ENCODE data around the gene ZBTB26. TPM values are rescaled to one million over a fixed set of nuclear protein-coding genes. Genes with fewer than 3 reads are reported as not detected.
"Not testable (repeated sequence)": the region's sequence is repeated elsewhere in the genome, so short reads cannot be mapped to it uniquely, and the experiment has no call there.

ZBTB26 gene
- total RNA-seq, 1 donor from 2014 or later: 10.6 TPM

DNA sequence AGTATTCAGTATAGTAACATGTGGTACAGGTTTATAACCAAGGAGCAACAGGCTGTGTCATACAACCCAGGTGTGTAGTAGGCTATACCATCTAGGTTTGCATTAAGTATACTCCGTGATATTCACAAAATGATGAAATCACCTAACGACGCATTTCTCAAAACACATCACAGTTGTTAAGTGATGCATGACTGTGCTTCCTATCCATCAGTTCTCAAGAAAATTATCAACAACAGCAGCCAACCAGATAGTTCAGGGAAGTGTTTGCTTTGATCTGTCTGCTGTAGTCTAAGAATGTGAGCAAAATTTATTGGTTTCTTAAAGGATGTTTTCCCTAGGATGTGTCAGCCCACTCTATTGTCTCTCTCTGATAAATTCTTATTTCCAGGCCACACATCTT, 7.4 kb downstream of the ZBTB26 start:
- no peak for DNase-seq

- no peak for DNase-seq
These were observed 8.6 kb downstream of the ZBTB26 start for GRCh38 chr9:122922713-122923112.

DNA sequence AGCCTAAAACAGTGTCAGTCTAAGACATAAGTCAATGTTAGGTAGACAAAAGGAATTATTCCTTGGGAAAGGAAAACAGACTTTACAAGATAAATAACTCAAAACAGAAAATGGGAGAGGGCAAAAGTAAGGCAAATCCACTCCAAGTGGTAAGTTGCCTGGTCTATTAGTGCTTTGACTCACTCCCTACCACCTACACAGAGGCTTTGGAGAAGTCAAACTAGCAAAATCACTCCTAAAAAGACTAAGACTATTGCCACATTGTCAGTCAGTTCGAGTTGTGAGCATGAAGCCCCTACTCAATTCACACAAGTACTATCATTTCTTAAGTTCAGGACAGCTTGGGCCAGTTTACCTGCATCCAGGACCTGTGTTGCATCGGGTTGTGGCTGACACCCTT, 13.0 kb downstream of the ZBTB26 start:
- DNase-seq: no peak

- peak; percentile 85 for DNase-seq
These were observed 18.2 kb downstream of the ZBTB26 start, which contains the start of gene ZBTB6 for GRCh38 chr9:122912964-122913673. Gene ZBTB6, minus strand, starts transcription at chr9:122913323. Its CDS starts 1,251 bp downstream, at chr9:122912072.

DNA sequence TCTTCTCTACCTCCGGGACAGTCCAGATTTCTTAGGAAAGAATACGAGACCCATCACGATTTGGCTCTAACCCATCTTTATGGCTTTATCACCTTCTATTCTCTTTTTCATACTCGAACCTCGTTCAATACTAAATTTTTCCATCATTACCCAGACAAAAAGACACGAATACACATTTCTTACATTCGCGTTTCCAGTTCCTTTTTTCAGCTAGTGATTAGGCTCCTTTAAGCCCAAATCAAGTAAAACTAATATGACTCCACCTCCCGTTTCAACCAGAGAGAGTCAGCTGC, 18.7 kb downstream of the ZBTB26 start:
- DNase-seq: no peak

GRCh38 chr9:122906122-122906521, 25.2 kb downstream of the ZBTB26 start:
- DNase-seq: not testable (repeated sequence)

DNA sequence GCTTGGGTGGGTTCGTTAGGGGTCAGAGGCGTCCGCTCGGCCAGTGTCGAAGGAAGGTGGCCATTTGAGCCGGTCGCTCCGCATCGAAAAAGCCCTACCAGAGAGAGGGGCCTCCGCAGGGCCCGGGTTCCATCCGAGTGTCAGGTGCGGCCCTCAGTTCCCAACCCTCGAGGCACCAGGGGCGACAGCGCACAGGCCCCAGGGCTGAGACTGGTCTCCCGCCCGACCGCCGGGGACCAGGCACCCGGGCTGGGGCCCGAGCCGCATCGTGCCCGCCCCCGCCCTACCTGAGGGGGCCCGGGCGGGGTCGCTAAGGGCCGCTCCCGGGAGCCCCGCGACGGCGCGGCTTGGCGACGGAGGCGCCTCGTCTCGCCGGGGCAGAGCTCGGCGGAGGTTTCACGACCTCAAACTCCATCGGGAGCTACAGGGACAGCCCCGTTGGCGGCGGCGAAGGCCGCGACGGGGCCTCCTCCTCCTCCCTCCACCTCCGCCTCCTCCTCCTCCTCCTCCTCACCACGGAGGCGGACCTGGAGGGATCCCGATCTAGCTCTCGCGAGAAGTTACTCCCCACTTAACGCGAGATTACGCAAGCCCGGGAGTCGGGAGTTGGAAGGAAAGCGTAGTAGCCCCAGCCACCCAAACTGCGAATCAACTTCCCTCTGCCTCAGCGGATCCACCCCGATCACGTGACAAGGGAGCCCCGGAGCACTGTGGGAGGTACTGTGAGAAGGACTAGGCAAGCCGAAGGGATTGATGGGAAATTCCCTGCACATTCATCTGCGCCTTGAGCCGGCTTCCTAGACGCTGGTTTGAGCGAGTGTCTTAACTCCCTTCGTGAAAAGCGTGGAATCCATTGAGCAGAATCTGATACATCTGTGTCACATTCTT, 26.2 kb downstream of the ZBTB26 start, which contains the start of gene RC3H2:
Gene RC3H2, minus strand, starts transcription at position 537 of the 888 bp plus-strand sequence. CDS start 7,850 bp downstream, outside the sequence.
- peak; percentile 100 for DNase-seq

GRCh38 chr9:122904466-122904822, 26.9 kb downstream of the ZBTB26 start:
- DNase-seq: no peak

DNA sequence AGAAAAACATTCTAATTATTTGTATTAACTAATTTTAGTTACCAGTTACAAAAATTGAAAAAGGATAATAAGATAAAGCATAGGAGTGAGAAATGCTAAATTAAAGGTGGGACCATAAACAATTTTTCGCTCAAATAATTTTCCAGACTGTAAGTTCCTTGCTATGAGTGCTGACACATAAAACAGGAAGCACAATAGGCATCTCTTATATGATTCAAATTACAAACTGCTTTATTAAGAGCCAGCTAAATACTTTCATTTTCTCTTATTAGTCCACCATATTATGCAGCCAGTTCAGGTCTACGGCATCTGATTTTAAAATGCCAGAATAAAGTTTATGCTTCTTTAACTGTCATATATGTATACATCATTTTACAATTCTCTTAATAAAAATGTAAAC, 30.5 kb downstream of the ZBTB26 start:
- no peak for DNase-seq

DNA sequence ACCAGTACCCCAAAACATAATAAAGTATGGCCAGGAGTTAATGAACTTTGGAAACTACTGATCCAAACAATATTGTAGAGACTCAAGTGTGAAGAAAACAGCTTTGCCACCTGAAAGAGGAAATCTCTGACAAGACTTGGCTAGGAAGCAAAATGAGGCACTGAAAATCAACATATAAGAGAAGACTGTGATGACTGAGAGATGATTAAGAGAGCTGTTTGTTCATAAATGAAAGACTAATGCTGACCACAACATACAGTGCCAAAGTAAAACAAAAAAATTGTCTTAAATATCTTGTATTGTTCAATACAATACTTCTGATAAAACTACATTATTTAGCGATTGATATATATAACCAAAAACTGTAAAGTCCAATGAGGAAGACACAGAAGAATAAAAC, 33.3 kb downstream of the ZBTB26 start:
- no peak for DNase-seq

- DNase-seq: no peak
These were observed 42.8 kb downstream of the ZBTB26 start for GRCh38 chr9:122888480-122888879.

DNA sequence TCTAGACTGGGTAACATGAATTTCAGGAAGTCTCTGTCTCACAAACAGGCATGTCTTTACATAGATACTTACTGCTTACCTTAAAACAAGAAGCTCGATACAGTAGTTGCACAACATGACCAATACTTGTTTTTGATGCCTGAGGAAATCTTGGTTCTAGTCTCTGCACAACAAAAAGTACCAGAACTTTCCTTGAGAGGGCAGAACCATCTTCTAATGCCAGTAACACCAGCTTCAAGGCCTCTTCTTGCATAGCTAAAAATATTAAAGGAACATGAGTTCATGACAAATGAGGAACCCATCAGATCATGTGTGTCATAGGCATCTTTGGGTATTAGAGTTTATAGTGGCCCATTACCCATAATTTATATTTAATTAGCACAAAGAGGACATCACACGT, 48.2 kb downstream of the ZBTB26 start:
- DNase-seq: no peak

GRCh38 chr9:122879443-122879842, 51.9 kb downstream of the ZBTB26 start:
- no peak for DNase-seq

GRCh38 chr9:122875523-122875922, 55.8 kb downstream of the ZBTB26 start:
- no peak for DNase-seq

DNA sequence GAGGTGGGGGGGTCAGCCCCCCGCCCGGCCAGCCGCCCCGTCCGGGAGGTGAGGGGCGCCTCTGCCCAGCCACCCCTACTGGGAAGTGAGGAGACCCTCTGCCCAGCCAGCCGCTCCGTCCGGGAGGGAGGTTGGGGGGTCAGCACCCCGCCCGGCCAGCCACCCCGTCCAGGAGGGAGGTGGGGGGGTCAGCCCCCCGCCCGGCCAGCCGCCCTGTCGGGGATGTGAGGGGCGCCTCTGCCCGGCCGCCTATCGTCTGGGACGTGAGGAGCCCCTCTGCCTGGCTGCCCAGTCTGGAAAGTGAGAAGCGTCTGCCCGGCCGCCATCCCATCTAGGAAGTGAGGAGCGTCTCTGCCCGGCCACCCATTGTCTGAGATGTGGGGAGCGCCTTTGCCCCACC, 64.0 kb downstream of the ZBTB26 start:
- DNase-seq: not testable (repeated sequence)

DNA sequence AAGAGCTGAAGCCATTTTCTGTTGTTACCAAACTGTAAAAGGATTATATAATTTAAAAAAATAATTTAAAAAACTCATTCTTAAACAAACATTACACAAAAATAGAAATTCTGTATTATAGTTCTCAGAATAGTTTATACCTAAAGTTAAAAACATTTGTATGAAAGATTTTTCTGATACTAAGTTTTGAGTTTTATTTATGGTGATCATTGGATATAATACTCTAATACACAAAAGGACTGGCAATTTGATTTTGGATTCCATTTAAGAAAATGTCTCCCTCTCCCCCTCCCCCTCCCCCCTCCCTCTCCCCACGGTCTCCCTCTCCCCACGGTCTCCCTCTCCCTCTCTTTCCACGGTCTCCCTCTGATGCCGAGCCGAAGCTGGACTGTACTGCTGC, 65.2 kb downstream of the ZBTB26 start:
- DNase-seq: no peak

Small RNAs within 50 kb of the gene (small RNA-seq; reads per million reads assigned to genes)
- gene RNY1P15 (not detected), gene SNORD90 (3,163 reads per million, percentile 99 among the genes with 10 or more reads in this experiment)

Other genes with a start within 250 kb of the ZBTB26 start
- not detected for gene OR1L4, start 207.5 kb downstream of the ZBTB26 start, total RNA-seq
- not detected for gene OR1L6, start 189.2 kb downstream of the ZBTB26 start, total RNA-seq
- gene OR5C1, start 142.6 kb downstream of the ZBTB26 start, total RNA-seq: not detected
- not detected for gene OR1K1, start 131.4 kb downstream of the ZBTB26 start, total RNA-seq
- 72.2 TPM for gene PDCL, start 102.9 kb downstream of the ZBTB26 start, total RNA-seq
- 125 TPM for gene RC3H2, start 26.2 kb downstream of the ZBTB26 start, total RNA-seq
- gene ZBTB6, start 18.2 kb downstream of the ZBTB26 start, total RNA-seq: 88.0 TPM
- 115 TPM for gene RABGAP1, start 9.5 kb upstream of the ZBTB26 start, total RNA-seq
- 13.3 TPM for gene GPR21, start 102.2 kb upstream of the ZBTB26 start, total RNA-seq